Endodermal cell (in vitro differentiated cells): ENCODE data around the gene BORCS8. TPM values are rescaled to one million over a fixed set of nuclear protein-coding genes. Genes with fewer than 3 reads are reported as not detected.

ENCODE experiments used
- DNase-seq: peaks from one replicate; pipeline ENCODE4 v3.0.0-alpha.2; 2017
- H3K27ac ChIP-seq: 2 replicates; pipeline ENCODE4 v1.5.1; 2013; ENCODE audit warnings: mild to moderate bottlenecking, low read depth, low read length, moderate library complexity
- H3K27me3 ChIP-seq: 2 replicates; pipeline ENCODE4 v1.6.1; 2013; ENCODE audit warnings: mild to moderate bottlenecking, low read length, moderate library complexity; ENCODE audit not compliant: insufficient read depth, control insufficient read depth, poor library complexity, severe bottlenecking
- H3K36me3 ChIP-seq: 2 replicates; pipeline ENCODE4 v1.7.0; 2013; ENCODE audit warnings: mild to moderate bottlenecking, low read length, moderate library complexity; ENCODE audit not compliant: control insufficient read depth, insufficient read depth
- H3K4me1 ChIP-seq: one replicate; pipeline ENCODE4 v1.7.0; 2013; ENCODE audit warnings: low read length; ENCODE audit not compliant: control insufficient read depth, insufficient read depth
- H3K4me3 ChIP-seq: 2 replicates; pipeline ENCODE4 v1.5.1; 2013; ENCODE audit warnings: mild to moderate bottlenecking, low read length, moderate library complexity
- H3K9ac ChIP-seq: 2 replicates; pipeline ENCODE4 v1.6.1; 2013; ENCODE audit warnings: mild to moderate bottlenecking, low read length, moderate library complexity; ENCODE audit not compliant: poor library complexity, severe bottlenecking; ENCODE audit errors: extremely low read depth
- H3K9me3 ChIP-seq: 2 replicates; pipeline ENCODE4 v1.6.1; 2013; ENCODE audit warnings: mild to moderate bottlenecking, low read length, moderate library complexity; ENCODE audit not compliant: control insufficient read depth
- H3K27ac Mint-ChIP-seq: 2 replicates; pipeline ENCODE4 v1.8.0; 2020; ENCODE audit warnings: mixed read lengths
- H3K27me3 Mint-ChIP-seq: 2 replicates; pipeline ENCODE4 v1.8.0; 2021; ENCODE audit warnings: mild to moderate bottlenecking, mixed read lengths; ENCODE audit not compliant: insufficient read depth
- H3K36me3 Mint-ChIP-seq: 2 replicates; pipeline ENCODE4 v1.8.0; 2020; ENCODE audit warnings: low read depth, mixed read lengths
- H3K4me1 Mint-ChIP-seq: 2 replicates; pipeline ENCODE4 v1.8.0; 2020; ENCODE audit warnings: mixed read lengths
- H3K4me3 Mint-ChIP-seq: 2 replicates; pipeline ENCODE4 v1.8.0; 2020; ENCODE audit warnings: mild to moderate bottlenecking, moderate library complexity, mixed read lengths
- H3K9me3 Mint-ChIP-seq: 2 replicates; pipeline ENCODE4 v1.8.0; 2020; ENCODE audit warnings: mild to moderate bottlenecking, mixed read lengths
- WGBS, 2 experiments: methylation state at CpG; one replicate each; pipeline versions ENCODE4 v1.1.5 to v1.1.7; 2013; ENCODE audit warnings: missing lambda C conversion rate in 2 of 2, mixed read lengths in 1 of 2; ENCODE audit not compliant: insufficient coverage in 1 of 2, insufficient read length in 1 of 2; 5-methylcytosine and 5-hydroxymethylcytosine counted together
- total RNA-seq, 2 donors: library from RNA; stranded (reverse); fragmentation: NEBNext Ultra II Directional in 1 of 2; extraction: Animal tissue kit (Norgen Biotek cat#: 25700) in 1 of 2; gene quantifications; 2 replicates in 1 of 2; 3 replicates in 1 of 2; pipeline ENCODE4 v1.2.1, GENCODE V29; 2021
- TF ChIP-seq, protein P1 (sequence below): fragments of 200-600 bp; sonication (generic); conservative IDR thresholded peaks from 2 replicates; pipeline ENCODE4 v1.5.0; 2021; ENCODE audit warnings: antibody characterized with exemption, mild to moderate bottlenecking

Gene BORCS8
- total RNA-seq, 2 donors from 2014 or later = 22.6 to 34.3 TPM

DNA sequence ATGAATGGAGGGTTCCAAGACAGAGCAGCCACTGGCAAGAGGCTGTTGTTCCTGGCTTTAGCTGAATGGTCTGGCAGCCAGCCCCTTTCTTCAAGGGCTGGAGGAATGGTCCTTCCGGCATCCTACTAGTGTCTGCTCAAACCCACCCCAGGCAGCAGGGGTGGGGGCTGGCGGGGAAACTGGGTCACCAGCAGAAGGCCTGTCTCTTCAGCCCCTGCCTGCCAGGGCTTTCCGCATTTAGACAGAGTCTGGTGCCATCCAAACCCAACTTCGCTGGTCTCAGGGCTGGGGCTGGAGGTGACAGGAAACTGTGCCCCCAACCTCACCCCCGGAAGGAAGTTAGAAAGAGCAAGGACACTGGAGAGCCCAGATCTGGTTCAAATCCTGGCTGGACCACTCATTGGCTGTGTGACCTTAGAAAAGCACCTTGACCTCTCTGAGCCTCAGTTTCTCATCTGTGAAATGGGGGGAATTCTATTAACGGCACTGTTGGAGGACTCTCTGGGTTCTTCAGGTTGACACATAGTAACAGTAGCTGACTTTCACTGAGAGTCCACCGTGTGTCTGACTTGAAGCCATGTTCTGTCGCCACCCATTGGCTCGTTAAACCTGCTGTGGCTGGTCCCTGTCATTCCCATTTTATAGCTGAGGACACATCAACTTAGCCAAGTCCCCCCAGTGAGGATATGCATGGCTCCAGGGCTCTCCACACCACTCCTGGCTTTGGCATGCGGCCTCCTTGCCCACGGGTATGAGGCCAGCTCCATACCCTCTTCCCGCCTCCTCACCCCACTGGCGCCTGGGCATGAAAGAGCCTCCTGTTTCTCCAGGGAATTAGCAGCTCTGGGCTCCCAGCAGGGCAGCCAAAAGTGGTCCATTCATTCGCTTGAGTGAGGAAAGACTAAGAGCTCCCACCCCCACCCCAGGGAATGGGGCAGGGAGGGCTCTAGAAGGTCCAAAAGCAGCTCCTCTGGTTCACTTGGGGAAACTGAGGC, 13.8 kb upstream of the BORCS8 start:
- H3K4me3 ChIP-seq = no peak overlapping the region
- H3K4me1 ChIP-seq = no peaks in the 10 kb centered on the region
- peaks cover 11% of the 10 kb centered on the region for H3K36me3 ChIP-seq
- no peak for DNase-seq
- H3K9ac ChIP-seq = no peak overlapping the region
- Mint-ChIP-seq H3K9me3 (peaks cover 3% of the 10 kb centered on the region), H3K27me3 (peaks cover 58% of the 10 kb centered on the region), H3K36me3 (peaks cover 11% of the 10 kb centered on the region), H3K4me3 (no peak overlapping the region), H3K4me1 (peaks cover 12% of the 10 kb centered on the region), H3K27ac (no peak overlapping the region)
- H3K27me3 ChIP-seq = peaks cover 48% of the 10 kb centered on the region
- TF ChIP-seq, protein P1, sequence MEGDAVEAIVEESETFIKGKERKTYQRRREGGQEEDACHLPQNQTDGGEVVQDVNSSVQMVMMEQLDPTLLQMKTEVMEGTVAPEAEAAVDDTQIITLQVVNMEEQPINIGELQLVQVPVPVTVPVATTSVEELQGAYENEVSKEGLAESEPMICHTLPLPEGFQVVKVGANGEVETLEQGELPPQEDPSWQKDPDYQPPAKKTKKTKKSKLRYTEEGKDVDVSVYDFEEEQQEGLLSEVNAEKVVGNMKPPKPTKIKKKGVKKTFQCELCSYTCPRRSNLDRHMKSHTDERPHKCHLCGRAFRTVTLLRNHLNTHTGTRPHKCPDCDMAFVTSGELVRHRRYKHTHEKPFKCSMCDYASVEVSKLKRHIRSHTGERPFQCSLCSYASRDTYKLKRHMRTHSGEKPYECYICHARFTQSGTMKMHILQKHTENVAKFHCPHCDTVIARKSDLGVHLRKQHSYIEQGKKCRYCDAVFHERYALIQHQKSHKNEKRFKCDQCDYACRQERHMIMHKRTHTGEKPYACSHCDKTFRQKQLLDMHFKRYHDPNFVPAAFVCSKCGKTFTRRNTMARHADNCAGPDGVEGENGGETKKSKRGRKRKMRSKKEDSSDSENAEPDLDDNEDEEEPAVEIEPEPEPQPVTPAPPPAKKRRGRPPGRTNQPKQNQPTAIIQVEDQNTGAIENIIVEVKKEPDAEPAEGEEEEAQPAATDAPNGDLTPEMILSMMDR = no peak
- 65 to 74% methylated on average over 11 to 14 of the region's 14 CpGs for WGBS, 2 experiments
- no peaks in the 10 kb centered on the region for H3K9me3 ChIP-seq
- H3K27ac ChIP-seq = no peak overlapping the region

DNA sequence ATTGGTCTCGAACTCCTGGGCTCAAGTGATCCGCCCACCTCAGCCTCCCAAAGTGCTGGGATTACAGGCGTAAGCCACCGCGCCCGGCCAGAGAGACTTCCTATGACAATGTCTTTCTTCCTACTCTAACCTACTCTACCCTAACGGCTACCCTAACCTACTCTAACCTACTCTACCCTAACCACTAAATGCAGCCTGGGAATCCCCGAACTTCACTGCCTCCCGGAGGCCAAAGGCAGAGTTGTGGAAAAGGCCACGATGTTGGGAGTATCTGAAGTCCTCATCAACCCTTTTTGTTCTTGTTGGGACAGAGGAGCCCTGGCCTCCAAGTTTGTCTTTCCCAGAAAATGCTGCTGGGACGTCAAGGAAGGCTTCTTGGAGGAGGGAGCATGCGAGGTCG, 12.2 kb upstream of the BORCS8 start:
- Histone ChIP-seq H3K9me3 (no peaks in the 10 kb centered on the region), H3K27me3 (peaks cover 33% of the 10 kb centered on the region), H3K4me3 (peak overlapping the region; percentile 96), H3K36me3 (peaks cover 17% of the 10 kb centered on the region), H3K27ac (no peak overlapping the region), H3K4me1 (no peaks in the 10 kb centered on the region), H3K9ac (no peak overlapping the region)
- H3K4me1 Mint-ChIP-seq = peaks cover 12% of the 10 kb centered on the region
- peaks cover 19% of the 10 kb centered on the region for H3K36me3 Mint-ChIP-seq
- 62 to 72% methylated on average over 5 to 13 of the region's 13 CpGs for WGBS, 2 experiments
- H3K4me3 Mint-ChIP-seq = peak overlapping the region; percentile 86
- TF ChIP-seq, protein P1 = peak; percentile 16
- H3K9me3 Mint-ChIP-seq = peaks cover 3% of the 10 kb centered on the region
- H3K27me3 Mint-ChIP-seq = peaks cover 42% of the 10 kb centered on the region
- no peak overlapping the region for H3K27ac Mint-ChIP-seq
- no peak for DNase-seq

DNA sequence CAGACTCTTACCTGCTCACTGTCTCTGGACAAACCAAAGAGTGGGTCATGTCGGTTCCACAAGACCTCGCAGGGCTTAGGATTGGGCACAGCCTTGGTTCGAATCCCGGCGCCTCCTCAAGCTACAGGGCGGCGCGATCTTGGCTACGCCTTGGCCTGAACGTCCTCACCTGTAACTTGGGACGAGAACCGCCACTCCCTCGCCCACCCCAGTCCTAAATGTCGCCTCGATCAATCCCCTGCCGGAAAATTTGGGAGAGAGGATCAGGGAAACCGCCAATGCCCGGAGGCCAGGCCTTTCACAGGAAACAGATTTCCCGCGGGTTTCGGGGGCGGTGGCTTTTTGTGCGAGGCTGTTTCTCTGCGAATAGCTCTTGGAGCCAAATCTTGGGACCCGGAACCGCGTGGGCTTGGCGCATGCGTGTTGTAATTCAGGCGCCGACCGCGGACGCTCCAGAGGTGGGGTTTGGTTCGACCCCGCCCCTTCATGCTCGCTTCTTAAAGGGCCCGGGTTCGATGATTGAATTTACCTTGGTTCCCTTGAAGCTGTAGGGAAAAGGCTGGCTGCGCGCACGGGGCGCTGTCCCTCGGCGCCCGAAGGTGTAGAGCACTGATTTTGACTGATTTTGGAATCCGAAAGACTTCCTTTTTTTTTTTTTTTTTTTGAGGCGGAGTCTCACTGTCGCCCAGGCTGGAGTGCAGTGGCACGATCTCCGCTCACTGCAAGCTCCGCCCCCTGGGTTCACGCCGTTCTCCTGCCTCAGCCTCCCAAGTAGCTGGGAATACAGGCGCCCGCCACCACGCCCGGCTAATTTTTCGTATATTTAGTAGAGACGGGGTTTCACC, 11.3 kb upstream of the BORCS8 start, which contains the start of gene NR2C2AP:
NR2C2AP (minus strand) TSS at position 403 of the 845 bp plus-strand sequence; CDS start at position 49, 354 bp downstream.
- H3K9me3 Mint-ChIP-seq = peaks cover 3% of the 10 kb centered on the region
- Histone ChIP-seq H3K4me3 (peak within 1 kb of the TSS; percentile 96), H3K27ac (peak within 1 kb of the TSS; percentile 24), H3K36me3 (peaks cover 19% of the 10 kb centered on the region), H3K4me1 (no peaks in the 10 kb centered on the region), H3K27me3 (peaks cover 27% of the 10 kb centered on the region), H3K9me3 (no peaks in the 10 kb centered on the region), H3K9ac (peak within 1 kb of the TSS; percentile 72)
- 11 to 18% methylated on average over 23 to 60 of the region's 60 CpGs for WGBS, 2 experiments
- peak; percentile 93 for DNase-seq
- peaks cover 12% of the 10 kb centered on the region for H3K4me1 Mint-ChIP-seq
- peaks cover 25% of the 10 kb centered on the region for H3K36me3 Mint-ChIP-seq
- H3K27me3 Mint-ChIP-seq = peaks cover 35% of the 10 kb centered on the region
- H3K4me3 Mint-ChIP-seq = peak within 1 kb of the TSS; percentile 86
- TF ChIP-seq, protein P1 = no peak
- H3K27ac Mint-ChIP-seq = peak within 1 kb of the TSS; percentile 94
